ENCODE results near the gene HMG20B. TPM values are rescaled to one million over a fixed set of nuclear protein-coding genes. Genes with fewer than 3 reads are reported as not detected.

Gene HMG20B
- total RNA-seq, 1 donor from 2014 or later: 9.4 TPM

DNA sequence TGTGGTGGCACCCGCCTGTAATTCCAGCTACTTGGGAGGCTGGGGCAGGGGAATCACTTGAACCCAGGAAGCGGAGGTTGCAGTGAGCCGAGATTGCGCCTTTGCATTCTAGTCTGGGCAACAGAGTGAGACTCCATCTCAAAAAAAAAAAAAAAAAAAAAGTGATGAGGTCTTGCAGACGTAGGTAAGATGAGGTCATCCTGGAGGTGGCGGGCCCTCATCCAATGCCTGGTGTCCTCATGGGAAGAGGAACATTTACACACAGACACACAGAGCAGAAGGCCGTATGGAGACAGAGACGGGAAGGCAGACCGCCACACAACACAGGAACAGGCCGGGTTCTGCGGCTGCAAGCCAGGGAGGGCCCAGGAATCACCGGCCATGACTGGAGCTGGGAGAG lies 49.5 kb downstream of the HMG20B start:
- DNase-seq: no peak

DNA sequence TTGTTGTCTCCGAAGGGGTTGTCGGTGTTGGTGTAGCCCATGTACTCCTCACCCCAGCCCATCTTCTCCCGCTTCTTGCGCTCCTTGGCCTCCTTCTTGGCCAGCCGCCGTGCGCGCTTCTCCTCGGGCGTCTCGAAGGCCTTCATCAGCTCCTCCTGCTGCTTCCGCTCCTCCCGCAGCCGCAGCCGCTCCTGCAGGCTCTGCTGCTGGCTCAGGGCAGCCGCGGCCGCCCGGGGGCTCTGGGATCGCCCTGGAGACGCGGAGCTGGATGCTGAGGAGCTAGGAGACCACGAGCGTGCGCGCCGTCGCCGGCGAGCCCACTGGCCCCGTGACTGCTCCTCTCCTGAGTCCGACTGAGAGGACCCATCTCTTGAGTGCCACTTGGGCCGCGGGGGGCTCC lies 51.0 kb downstream of the HMG20B start:
- DNase-seq: no peak

DNA sequence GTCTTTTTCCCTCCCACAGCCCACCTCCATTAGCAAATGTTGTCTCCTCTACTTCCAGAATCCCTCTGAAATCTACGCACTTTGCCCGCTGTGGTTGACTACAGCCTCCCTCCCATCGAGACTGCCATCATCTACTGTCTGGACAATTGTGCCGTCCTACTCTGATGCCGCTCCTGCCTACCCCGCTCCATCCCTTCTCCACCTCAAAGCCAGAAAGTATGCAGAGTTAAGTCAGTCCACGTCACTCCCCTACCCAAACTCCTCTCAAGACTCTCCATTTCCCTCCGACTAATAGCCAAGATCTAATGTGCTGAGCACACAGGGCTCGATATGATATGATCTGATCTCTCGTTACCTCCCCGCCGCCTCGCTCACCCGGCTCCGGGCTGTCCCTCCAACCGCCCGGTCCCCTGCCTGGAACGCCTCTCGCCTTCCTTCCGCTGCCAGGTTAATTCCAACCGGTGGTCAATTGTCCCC lies 53.3 kb downstream of the HMG20B start:
- DNase-seq: no peak

DNA sequence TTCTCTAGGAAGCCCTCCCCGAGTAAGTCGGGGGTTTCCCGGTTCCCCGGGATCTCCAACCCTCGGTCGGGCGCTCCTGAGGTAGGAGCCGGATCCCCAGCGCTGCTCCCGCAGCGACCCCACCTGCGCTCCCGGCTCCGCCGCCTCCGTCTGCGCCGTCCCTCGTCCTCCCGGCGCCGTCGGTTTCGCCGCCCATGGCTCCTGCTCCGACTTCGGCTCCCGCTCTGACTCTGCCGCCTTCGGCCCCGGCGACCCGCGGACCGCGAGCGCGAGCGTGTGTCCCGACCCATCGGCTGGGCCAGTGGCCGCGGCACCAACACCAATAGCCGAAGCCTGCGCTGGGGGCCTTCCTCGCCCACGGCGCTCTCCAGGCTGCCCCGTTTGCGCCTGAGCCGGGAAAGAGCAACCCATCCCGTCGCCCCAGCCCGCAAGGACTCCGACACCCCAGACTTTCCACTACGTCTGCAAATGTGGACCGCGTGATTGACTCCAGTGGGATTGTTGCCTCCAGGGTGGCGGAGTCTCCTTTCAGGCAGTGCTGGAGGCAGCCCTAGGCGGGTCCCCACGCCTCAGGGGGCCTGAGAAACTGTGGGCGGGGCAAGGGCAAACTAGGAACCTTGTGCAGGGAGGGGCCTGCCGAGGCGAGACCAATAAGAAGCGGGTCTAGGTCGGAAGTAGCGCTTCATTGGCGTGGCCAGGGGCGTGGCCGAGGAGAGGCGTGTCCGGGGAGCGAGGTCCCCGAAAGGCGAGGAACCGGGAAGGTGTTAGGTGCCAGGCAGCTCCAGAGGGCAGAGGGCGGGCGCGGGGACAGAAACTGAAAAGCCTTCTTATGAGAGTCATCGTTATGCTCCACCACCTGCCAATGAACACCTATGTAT lies 54.0 kb downstream of the HMG20B start, which contains the start of gene CACTIN:
Gene CACTIN (minus strand): TSS at position 318 of the 878 bp plus-strand sequence. CDS start 28 bp downstream, at position 290.
- peak; percentile 97 for DNase-seq

- DNase-seq: no peak
Measured at GRCh38 chr19:3627351-3627723, 54.6 kb downstream of the HMG20B start.

Small RNAs within 50 kb of the gene (small RNA-seq; reads per million reads assigned to genes)
- gene AC005786.1: not detected

Other genes with a start within 250 kb of the HMG20B start
- gene NFIC, start 206.4 kb upstream of the HMG20B start, total RNA-seq: 6.6 TPM
- not detected for gene SMIM24, start 92.4 kb upstream of the HMG20B start, total RNA-seq
- gene SMIM44, start 89.5 kb upstream of the HMG20B start, total RNA-seq: not detected
- gene DOHH, start 72.3 kb upstream of the HMG20B start, total RNA-seq: 10.6 TPM
- 42.0 TPM for gene FZR1, start 66.6 kb upstream of the HMG20B start, total RNA-seq
- gene TEKTIP1, start 33.8 kb upstream of the HMG20B start, total RNA-seq: not detected
- 32.9 TPM for gene MFSD12, start 15.4 kb upstream of the HMG20B start, total RNA-seq
- gene GIPC3, start 12.5 kb downstream of the HMG20B start, total RNA-seq: not detected
- gene TBXA2R, start 33.9 kb downstream of the HMG20B start, total RNA-seq: 0.78 TPM
- 19.8 TPM for gene CACTIN, start 53.8 kb downstream of the HMG20B start, total RNA-seq
- gene PIP5K1C, start 127.5 kb downstream of the HMG20B start, total RNA-seq: 19.8 TPM
- gene TJP3, start 135.4 kb downstream of the HMG20B start, total RNA-seq: not detected
- 12.3 TPM for gene APBA3, start 188.7 kb downstream of the HMG20B start, total RNA-seq
- gene MRPL54, start 189.7 kb downstream of the HMG20B start, total RNA-seq: 16.8 TPM
- not detected for gene RAX2, start 199.3 kb downstream of the HMG20B start, total RNA-seq
- 22.9 TPM for gene MATK, start 213.4 kb downstream of the HMG20B start, total RNA-seq

All from occipital lobe (tissue), 3 donors.